Liver (tissue), 9 donors: ENCODE results near the gene DPF3. TPM values are rescaled to one million over a fixed set of nuclear protein-coding genes. Genes with fewer than 3 reads are reported as not detected.

Source experiments
- DNase-seq: peaks from one replicate; pipeline ENCODE4 v3.0.0-alpha.2; 2017; ENCODE audit warnings: low spot score
- H3K27ac ChIP-seq, 2 donors: one replicate each; pipeline ENCODE4 v1.7.0; 2013; ENCODE audit warnings: inconsistent platforms in 2 of 2, low read length in 2 of 2, control low read depth in 1 of 2, low read depth in 1 of 2, mild to moderate bottlenecking in 1 of 2
- H3K27me3 ChIP-seq, 4 donors: one replicate each; pipeline versions ENCODE4 v1.6.1 to v1.7.0; 2013; ENCODE audit warnings: low read length in 3 of 4, inconsistent platforms in 1 of 4, mild to moderate bottlenecking in 1 of 4, moderate library complexity in 1 of 4; ENCODE audit not compliant: control insufficient read depth in 4 of 4, insufficient read depth in 4 of 4
- H3K36me3 ChIP-seq, 4 donors: one replicate each; pipeline versions ENCODE4 v1.6.1 to v1.7.0; 2013; ENCODE audit warnings: low read length in 3 of 4, mild to moderate bottlenecking in 3 of 4, low read depth in 1 of 4, moderate library complexity in 1 of 4; ENCODE audit not compliant: control insufficient read depth in 4 of 4, insufficient read depth in 3 of 4
- H3K4me1 ChIP-seq, 4 donors: one replicate each; pipeline versions ENCODE4 v1.6.1 to v1.7.0; 2013; ENCODE audit warnings: low read length in 3 of 4, mild to moderate bottlenecking in 3 of 4, moderate library complexity in 1 of 4; ENCODE audit not compliant: control insufficient read depth in 4 of 4, insufficient read depth in 4 of 4
- H3K4me3 ChIP-seq, 3 donors: one replicate each; pipeline versions ENCODE4 v1.6.1 to v1.7.0; 2013; ENCODE audit warnings: low read length in 3 of 3, control low read depth in 1 of 3, low read depth in 1 of 3, mild to moderate bottlenecking in 1 of 3
- H3K9ac ChIP-seq, 2 donors: one replicate each; pipeline ENCODE4 v1.7.0; 2013; ENCODE audit warnings: low read length in 2 of 2, mild to moderate bottlenecking in 2 of 2, moderate library complexity in 2 of 2, control low read depth in 1 of 2, low read depth in 1 of 2
- H3K9me3 ChIP-seq, 4 donors: one replicate each; pipeline versions ENCODE4 v1.6.1 to v1.7.0; 2013; ENCODE audit warnings: low read length in 3 of 4; ENCODE audit not compliant: control insufficient read depth in 4 of 4
- ATF3 ChIP-seq: IDR thresholded peaks from 2 replicates; pipeline ENCODE4 v1.6.1; 2016; ENCODE audit warnings: antibody characterized with exemption
- EGR1 ChIP-seq, 2 donors: IDR thresholded peaks; 2 replicates each; pipeline ENCODE4 v1.6.1; 2016 to 2018; ENCODE audit warnings: antibody characterized with exemption in 2 of 2, low read depth in 2 of 2
- FOXA1 ChIP-seq: IDR thresholded peaks from 2 replicates; pipeline ENCODE4 v1.6.1; 2016; ENCODE audit warnings: antibody characterized with exemption
- FOXA2 ChIP-seq: IDR thresholded peaks from 2 replicates; pipeline ENCODE4 v1.6.1; 2016; ENCODE audit warnings: antibody characterized with exemption
- GABPA ChIP-seq, 2 donors: IDR thresholded peaks in 1 of 2; conservative IDR thresholded peaks in 1 of 2; 2 replicates each; pipeline ENCODE4 v1.6.1; 2016; ENCODE audit warnings: antibody characterized with exemption in 2 of 2, mild to moderate bottlenecking in 1 of 2, moderate library complexity in 1 of 2
- HNF4G ChIP-seq: IDR thresholded peaks from 2 replicates; pipeline ENCODE4 v1.6.1; 2016; ENCODE audit warnings: antibody characterized with exemption
- JUND ChIP-seq, 2 donors: IDR thresholded peaks; 2 replicates each; pipeline ENCODE4 v1.6.1; 2016; ENCODE audit warnings: antibody characterized with exemption in 2 of 2
- NR2F2 ChIP-seq: IDR thresholded peaks from 2 replicates; pipeline ENCODE4 v1.6.1; 2016; ENCODE audit warnings: antibody characterized with exemption
- RAD21 ChIP-seq, 2 donors: IDR thresholded peaks; 2 replicates each; pipeline ENCODE4 v1.6.1; 2016; ENCODE audit warnings: antibody characterized with exemption in 2 of 2, mild to moderate bottlenecking in 2 of 2
- RXRA ChIP-seq, 2 donors: IDR thresholded peaks; 2 replicates each; pipeline ENCODE4 v1.6.1; 2017 to 2018; ENCODE audit warnings: antibody characterized with exemption in 2 of 2, mild to moderate bottlenecking in 1 of 2
- SP1 ChIP-seq: IDR thresholded peaks from 2 replicates; pipeline ENCODE4 v1.6.1; 2018; ENCODE audit warnings: antibody characterized with exemption, mild to moderate bottlenecking
- YY1 ChIP-seq: IDR thresholded peaks from 2 replicates; pipeline ENCODE4 v1.6.1; 2016; ENCODE audit warnings: antibody characterized with exemption, mild to moderate bottlenecking
- WGBS: extraction: QIAGEN DNeasy Blood & Tissue Kit; methylation state at CpG from one replicate; pipeline ENCODE4 v1.1.7; 2013; 5-methylcytosine and 5-hydroxymethylcytosine counted together
- polyA plus RNA-seq, 2 donors: library from polyadenylated mRNA; stranded (reverse) in 1 of 2; unstranded in 1 of 2; fragments of 200-250 nt in 1 of 2; fragments of >200 nt in 1 of 2; fragmentation: Nextera tagmentation in 1 of 2; extraction: Ambion mirVana in 1 of 2; gene quantifications; one replicate each; pipeline versions ENCODE4 v1.2.1 to v1.2.3, GENCODE V29; 2013 to 2015
- total RNA-seq, 2 donors: library from RNA; depleted of rRNA; stranded (reverse); fragments of >200 nt; gene quantifications; one replicate each; pipeline ENCODE4 v1.2.3, GENCODE V29; 2014
- TF ChIP-seq, protein P1 (sequence below): IDR thresholded peaks from 2 replicates; pipeline ENCODE4 v1.6.1; 2016; ENCODE audit warnings: antibody characterized with exemption
- TF ChIP-seq, protein P2 (sequence below): fragments of 150-350 bp; IDR thresholded peaks from 2 replicates; pipeline ENCODE4 v1.5.1; 2017; ENCODE audit warnings: improper control_type of control experiment, low read depth, low read length; ENCODE audit not compliant: missing input control
- TF ChIP-seq, protein P3 (sequence below): IDR thresholded peaks from 2 replicates; pipeline ENCODE4 v1.6.1; 2016; ENCODE audit warnings: antibody characterized with exemption, mild to moderate bottlenecking
- donor health status: healthy.
- donor health status: healthy.
- donor health status: healthy.
- donor health status: healthy.
- donor health status: healthy.

The DPF3 gene
- total and polyA plus RNA-seq, 4 donors = 1.1 to 23.2 (median 2.5) TPM

GRCh38 chr14:72913809-72914208 lies 19.9 kb upstream of the DPF3 start:
- Histone ChIP-seq H3K4me3 (no peak overlapping the region), H3K9me3 (no peaks in the 10 kb centered on the region), H3K27ac (no peak overlapping the region), H3K9ac (no peak overlapping the region), H3K27me3 (no peaks in the 10 kb centered on the region), H3K36me3 (no peaks in the 10 kb centered on the region), H3K4me1 (peaks cover 0 to 6% (median 3%) of the 10 kb centered on the region in 4 donors)
- no peak for DNase-seq
- 46% methylated on average over 2 of the region's 2 CpGs for WGBS
- no peak for TF ChIP-seq HNF4G
- TF ChIP-seq YY1 = no peak
- no peak for TF ChIP-seq NR2F2
- no peak for TF ChIP-seq JUND (IDR thresholded peaks at IDR 0.05)
- TF ChIP-seq SP1 = no peak
- no peak for TF ChIP-seq GABPA (IDR thresholded peaks at IDR 0.05 in 1 of 2, conservative IDR thresholded peaks at IDR 0.05 in 1 of 2)
- TF ChIP-seq EGR1 (IDR thresholded peaks at IDR 0.05; ENCODE audit: low read depth in 2 of 2) = no peak
- TF ChIP-seq, protein P1, sequence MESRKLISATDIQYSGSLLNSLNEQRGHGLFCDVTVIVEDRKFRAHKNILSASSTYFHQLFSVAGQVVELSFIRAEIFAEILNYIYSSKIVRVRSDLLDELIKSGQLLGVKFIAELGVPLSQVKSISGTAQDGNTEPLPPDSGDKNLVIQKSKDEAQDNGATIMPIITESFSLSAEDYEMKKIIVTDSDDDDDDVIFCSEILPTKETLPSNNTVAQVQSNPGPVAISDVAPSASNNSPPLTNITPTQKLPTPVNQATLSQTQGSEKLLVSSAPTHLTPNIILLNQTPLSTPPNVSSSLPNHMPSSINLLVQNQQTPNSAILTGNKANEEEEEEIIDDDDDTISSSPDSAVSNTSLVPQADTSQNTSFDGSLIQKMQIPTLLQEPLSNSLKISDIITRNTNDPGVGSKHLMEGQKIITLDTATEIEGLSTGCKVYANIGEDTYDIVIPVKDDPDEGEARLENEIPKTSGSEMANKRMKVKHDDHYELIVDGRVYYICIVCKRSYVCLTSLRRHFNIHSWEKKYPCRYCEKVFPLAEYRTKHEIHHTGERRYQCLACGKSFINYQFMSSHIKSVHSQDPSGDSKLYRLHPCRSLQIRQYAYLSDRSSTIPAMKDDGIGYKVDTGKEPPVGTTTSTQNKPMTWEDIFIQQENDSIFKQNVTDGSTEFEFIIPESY = no peak
- no peak for TF ChIP-seq FOXA2
- no peak for TF ChIP-seq FOXA1
- no peak for TF ChIP-seq ATF3

DNA sequence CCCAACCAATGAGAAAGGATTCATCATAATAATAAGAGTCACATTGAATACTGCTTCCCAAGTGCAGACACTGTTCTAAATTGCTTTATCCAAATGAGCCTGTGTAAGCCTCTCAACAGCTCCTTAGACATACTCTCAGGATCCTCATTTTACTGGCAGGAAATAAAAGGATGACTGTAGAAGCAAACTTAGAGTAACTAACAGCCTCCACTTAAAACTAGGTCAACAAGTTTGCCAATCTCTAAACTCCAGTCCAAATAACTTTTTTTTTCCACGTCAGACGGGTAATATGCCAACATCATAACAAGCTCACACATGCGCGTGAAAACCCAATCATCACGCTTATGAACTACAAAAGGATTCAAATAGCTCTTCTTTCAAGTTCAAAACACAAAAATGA lies 15.3 kb upstream of the DPF3 start:
- no peaks in the 10 kb centered on the region for H3K9me3 ChIP-seq
- H3K36me3 ChIP-seq = no peaks in the 10 kb centered on the region
- no peak overlapping the region for H3K4me3 ChIP-seq
- DNase-seq = no peak
- H3K9ac ChIP-seq = no peak overlapping the region
- H3K27ac ChIP-seq = no peak overlapping the region
- no peaks in the 10 kb centered on the region for H3K27me3 ChIP-seq
- peaks cover 0 to 11% (median 5%) of the 10 kb centered on the region in 4 donors for H3K4me1 ChIP-seq
- TF ChIP-seq SP1 (no peak), YY1 (no peak), FOXA2 (no peak), RXRA (IDR thresholded peaks at IDR 0.05) (no peak), GABPA (IDR thresholded peaks at IDR 0.05 in 1 of 2, conservative IDR thresholded peaks at IDR 0.05 in 1 of 2) (no peak), HNF4G (no peak), RAD21 (IDR thresholded peaks at IDR 0.05) (no peak)
- TF ChIP-seq, protein P2, sequence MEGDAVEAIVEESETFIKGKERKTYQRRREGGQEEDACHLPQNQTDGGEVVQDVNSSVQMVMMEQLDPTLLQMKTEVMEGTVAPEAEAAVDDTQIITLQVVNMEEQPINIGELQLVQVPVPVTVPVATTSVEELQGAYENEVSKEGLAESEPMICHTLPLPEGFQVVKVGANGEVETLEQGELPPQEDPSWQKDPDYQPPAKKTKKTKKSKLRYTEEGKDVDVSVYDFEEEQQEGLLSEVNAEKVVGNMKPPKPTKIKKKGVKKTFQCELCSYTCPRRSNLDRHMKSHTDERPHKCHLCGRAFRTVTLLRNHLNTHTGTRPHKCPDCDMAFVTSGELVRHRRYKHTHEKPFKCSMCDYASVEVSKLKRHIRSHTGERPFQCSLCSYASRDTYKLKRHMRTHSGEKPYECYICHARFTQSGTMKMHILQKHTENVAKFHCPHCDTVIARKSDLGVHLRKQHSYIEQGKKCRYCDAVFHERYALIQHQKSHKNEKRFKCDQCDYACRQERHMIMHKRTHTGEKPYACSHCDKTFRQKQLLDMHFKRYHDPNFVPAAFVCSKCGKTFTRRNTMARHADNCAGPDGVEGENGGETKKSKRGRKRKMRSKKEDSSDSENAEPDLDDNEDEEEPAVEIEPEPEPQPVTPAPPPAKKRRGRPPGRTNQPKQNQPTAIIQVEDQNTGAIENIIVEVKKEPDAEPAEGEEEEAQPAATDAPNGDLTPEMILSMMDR = no peak
- TF ChIP-seq, protein P3, sequence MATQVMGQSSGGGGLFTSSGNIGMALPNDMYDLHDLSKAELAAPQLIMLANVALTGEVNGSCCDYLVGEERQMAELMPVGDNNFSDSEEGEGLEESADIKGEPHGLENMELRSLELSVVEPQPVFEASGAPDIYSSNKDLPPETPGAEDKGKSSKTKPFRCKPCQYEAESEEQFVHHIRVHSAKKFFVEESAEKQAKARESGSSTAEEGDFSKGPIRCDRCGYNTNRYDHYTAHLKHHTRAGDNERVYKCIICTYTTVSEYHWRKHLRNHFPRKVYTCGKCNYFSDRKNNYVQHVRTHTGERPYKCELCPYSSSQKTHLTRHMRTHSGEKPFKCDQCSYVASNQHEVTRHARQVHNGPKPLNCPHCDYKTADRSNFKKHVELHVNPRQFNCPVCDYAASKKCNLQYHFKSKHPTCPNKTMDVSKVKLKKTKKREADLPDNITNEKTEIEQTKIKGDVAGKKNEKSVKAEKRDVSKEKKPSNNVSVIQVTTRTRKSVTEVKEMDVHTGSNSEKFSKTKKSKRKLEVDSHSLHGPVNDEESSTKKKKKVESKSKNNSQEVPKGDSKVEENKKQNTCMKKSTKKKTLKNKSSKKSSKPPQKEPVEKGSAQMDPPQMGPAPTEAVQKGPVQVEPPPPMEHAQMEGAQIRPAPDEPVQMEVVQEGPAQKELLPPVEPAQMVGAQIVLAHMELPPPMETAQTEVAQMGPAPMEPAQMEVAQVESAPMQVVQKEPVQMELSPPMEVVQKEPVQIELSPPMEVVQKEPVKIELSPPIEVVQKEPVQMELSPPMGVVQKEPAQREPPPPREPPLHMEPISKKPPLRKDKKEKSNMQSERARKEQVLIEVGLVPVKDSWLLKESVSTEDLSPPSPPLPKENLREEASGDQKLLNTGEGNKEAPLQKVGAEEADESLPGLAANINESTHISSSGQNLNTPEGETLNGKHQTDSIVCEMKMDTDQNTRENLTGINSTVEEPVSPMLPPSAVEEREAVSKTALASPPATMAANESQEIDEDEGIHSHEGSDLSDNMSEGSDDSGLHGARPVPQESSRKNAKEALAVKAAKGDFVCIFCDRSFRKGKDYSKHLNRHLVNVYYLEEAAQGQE = no peak
- 36% methylated on average over 5 of the region's 5 CpGs for WGBS
